DOHH2 (cell line): ENCODE data around the gene TIGD7.

Experiments
- H3F3A ChIP-seq: fragments of 200-600 bp; sonication (generic), shearing (Covaris generic); 2 replicates; pipeline ENCODE4 v1.6.0; 2016; ENCODE audit warnings: antibody characterized with exemption, mild to moderate bottlenecking; ENCODE audit not compliant: control insufficient read depth, insufficient read depth
- H3K27ac ChIP-seq: fragments of 200-600 bp; sonication (generic); 2 replicates; pipeline ENCODE4 v1.5.1; 2014; ENCODE audit warnings: low read depth, mild to moderate bottlenecking, low read length, moderate library complexity
- H3K27me3 ChIP-seq: fragments of 200-600 bp; sonication (generic); 2 replicates; pipeline ENCODE4 v1.6.1; 2014; ENCODE audit warnings: mild to moderate bottlenecking, low read length, mixed read lengths; ENCODE audit not compliant: control insufficient read depth
- H3K36me3 ChIP-seq: fragments of 200-600 bp; sonication (generic); 2 replicates; pipeline ENCODE4 v1.6.1; 2014; ENCODE audit warnings: mild to moderate bottlenecking, low read length, moderate library complexity, mixed read lengths; ENCODE audit not compliant: control insufficient read depth
- H3K4me1 ChIP-seq: fragments of 200-600 bp; sonication (generic); 2 replicates; pipeline ENCODE4 v1.6.1; 2014; ENCODE audit warnings: mild to moderate bottlenecking, low read length, mixed read lengths; ENCODE audit not compliant: control insufficient read depth
- H3K4me2 ChIP-seq: fragments of 200-600 bp; sonication (generic); 2 replicates; pipeline ENCODE4 v1.6.0; 2014; ENCODE audit warnings: mild to moderate bottlenecking, low read length, moderate library complexity
- H3K4me3 ChIP-seq: fragments of 200-600 bp; sonication (generic); 2 replicates; pipeline ENCODE4 v1.5.1; 2014; ENCODE audit warnings: mild to moderate bottlenecking, low read length, mixed read lengths
- H3K79me2 ChIP-seq: fragments of 200-600 bp; sonication (generic); 2 replicates; pipeline ENCODE4 v1.6.1; 2014; ENCODE audit warnings: mild to moderate bottlenecking, low read length, mixed read lengths; ENCODE audit not compliant: control insufficient read depth
- H3K9me2 ChIP-seq: fragments of 200-600 bp; sonication (generic); replicated peaks from 2 replicates; pipeline ENCODE4 v1.6.1; 2014; ENCODE audit warnings: mild to moderate bottlenecking, low read length, mixed read lengths; ENCODE audit not compliant: control insufficient read depth
- H3K9me3 ChIP-seq: fragments of 200-600 bp; sonication (generic); 2 replicates; pipeline ENCODE4 v1.6.1; 2014; ENCODE audit warnings: antibody characterized with exemption, low read length, mixed read lengths; ENCODE audit not compliant: control insufficient read depth, insufficient read depth
- H4K20me1 ChIP-seq: fragments of 200-600 bp; sonication (generic); 2 replicates; pipeline ENCODE4 v1.6.0; 2014; ENCODE audit warnings: low read depth, mild to moderate bottlenecking, antibody characterized with exemption, low read length, moderate library complexity; ENCODE audit not compliant: control insufficient read depth, insufficient read depth
- EZH2phosphoT487 ChIP-seq: fragments of 200-600 bp; sonication (generic); IDR thresholded peaks from 2 replicates; pipeline ENCODE4 v1.6.1; 2017; ENCODE audit warnings: borderline replicate concordance, mild to moderate bottlenecking, antibody characterized with exemption, low read length, moderate library complexity, mixed read lengths
- TF ChIP-seq, protein P1 (sequence below): fragments of 200-600 bp; sonication (generic); IDR thresholded peaks from one replicate; pipeline ENCODE4 v1.5.1; 2014; ENCODE audit warnings: antibody characterized with exemption, mild to moderate bottlenecking, low read depth, low read length; ENCODE audit not compliant: poor library complexity, severe bottlenecking

Gene TIGD7

GRCh38 chr16:3249451-3249850, 55.8 kb downstream of the TIGD7 start:
- H3F3A ChIP-seq: no peaks in the 10 kb centered on the region
- no peaks in the 10 kb centered on the region for H3K79me2 ChIP-seq
- no peak overlapping the region for H3K27ac ChIP-seq
- H3K9me2 ChIP-seq: no peaks in the 10 kb centered on the region
- no peaks in the 10 kb centered on the region for H3K27me3 ChIP-seq
- no peaks in the 10 kb centered on the region for H3K36me3 ChIP-seq
- no peaks in the 10 kb centered on the region for H4K20me1 ChIP-seq
- H3K4me2 ChIP-seq: no peak overlapping the region
- no peak overlapping the region for H3K4me3 ChIP-seq
- no peaks in the 10 kb centered on the region for H3K4me1 ChIP-seq
- H3K9me3 ChIP-seq: no peaks in the 10 kb centered on the region
- TF ChIP-seq EZH2phosphoT487: no peak
- TF ChIP-seq, protein P1, sequence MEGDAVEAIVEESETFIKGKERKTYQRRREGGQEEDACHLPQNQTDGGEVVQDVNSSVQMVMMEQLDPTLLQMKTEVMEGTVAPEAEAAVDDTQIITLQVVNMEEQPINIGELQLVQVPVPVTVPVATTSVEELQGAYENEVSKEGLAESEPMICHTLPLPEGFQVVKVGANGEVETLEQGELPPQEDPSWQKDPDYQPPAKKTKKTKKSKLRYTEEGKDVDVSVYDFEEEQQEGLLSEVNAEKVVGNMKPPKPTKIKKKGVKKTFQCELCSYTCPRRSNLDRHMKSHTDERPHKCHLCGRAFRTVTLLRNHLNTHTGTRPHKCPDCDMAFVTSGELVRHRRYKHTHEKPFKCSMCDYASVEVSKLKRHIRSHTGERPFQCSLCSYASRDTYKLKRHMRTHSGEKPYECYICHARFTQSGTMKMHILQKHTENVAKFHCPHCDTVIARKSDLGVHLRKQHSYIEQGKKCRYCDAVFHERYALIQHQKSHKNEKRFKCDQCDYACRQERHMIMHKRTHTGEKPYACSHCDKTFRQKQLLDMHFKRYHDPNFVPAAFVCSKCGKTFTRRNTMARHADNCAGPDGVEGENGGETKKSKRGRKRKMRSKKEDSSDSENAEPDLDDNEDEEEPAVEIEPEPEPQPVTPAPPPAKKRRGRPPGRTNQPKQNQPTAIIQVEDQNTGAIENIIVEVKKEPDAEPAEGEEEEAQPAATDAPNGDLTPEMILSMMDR: no peak

- Histone ChIP-seq H3K27me3 (no peaks in the 10 kb centered on the region), H3F3A (no peaks in the 10 kb centered on the region), H3K27ac (no peak overlapping the region), H3K9me2 (no peaks in the 10 kb centered on the region), H3K4me1 (no peaks in the 10 kb centered on the region), H4K20me1 (no peaks in the 10 kb centered on the region), H3K36me3 (no peaks in the 10 kb centered on the region), H3K4me3 (no peak overlapping the region), H3K4me2 (no peak overlapping the region), H3K79me2 (no peaks in the 10 kb centered on the region), H3K9me3 (no peaks in the 10 kb centered on the region)
- TF ChIP-seq, protein P1: no peak
- TF ChIP-seq EZH2phosphoT487: no peak
Measured at GRCh38 chr16:3249020-3249419, 56.2 kb downstream of the TIGD7 start.
